ENCODE data around the gene PEX5. TPM values are rescaled to one million over a fixed set of nuclear protein-coding genes. Genes with fewer than 3 reads are reported as not detected.

The PEX5 gene
- total RNA-seq, 1 experiment from 2014 or later = 49.4 TPM

GRCh38 chr12:7151532-7151931 lies 38.0 kb upstream of the PEX5 start:
- POLR2A ChIA-PET = interaction anchor here (0.7 kb wide), 1 partner anchor 491 kb away, joined by 3 read pairs; no protein-coding TSS in a partner anchor
- Mint-ChIP-seq H3K9me3 (ENCODE audit: unreplicated experiment) (no peaks in the 10 kb centered on the region), H3K4me1 (ENCODE audit: insufficient read depth, unreplicated experiment) (no peaks in the 10 kb centered on the region), H3K4me3 (ENCODE audit: unreplicated experiment) (no peak overlapping the region), H3K27me3 (ENCODE audit: insufficient read depth, unreplicated experiment) (no peaks in the 10 kb centered on the region), H3K36me3 (ENCODE audit: insufficient read depth, unreplicated experiment) (peaks cover 60% of the 10 kb centered on the region), H3K27ac (ENCODE audit: low read depth, unreplicated experiment) (no peak overlapping the region)
- intact Hi-C loops (cut with micrococcal nuclease) = no loop called here
- no peak for TF ChIP-seq CTCF (IDR thresholded peaks at IDR 0.05; ENCODE audit: unreplicated experiment)
- DNase-seq (ENCODE audit: unreplicated experiment) = no peak
- CTCF ChIA-PET = interaction anchor here (1.4 to 9.9 kb wide), 2 partner anchors 9 to 11 kb away, joined by 5 to 106 read pairs; no protein-coding TSS in a partner anchor
- BruUV-seq (replicated peaks) = no TSS peak

GRCh38 chr12:7152818-7153217 lies 36.7 kb upstream of the PEX5 start:
- H3K9me3 Mint-ChIP-seq (ENCODE audit: unreplicated experiment) = no peaks in the 10 kb centered on the region
- H3K4me3 Mint-ChIP-seq (ENCODE audit: unreplicated experiment) = no peak overlapping the region
- ChIA-PET POLR2A (no interaction called here), CTCF (interaction anchor here (0.6 to 9.9 kb wide), 7 partner anchors 10 to 958 kb away, joined by 3 to 106 read pairs (median 4); no protein-coding TSS in a partner anchor)
- no peak for TF ChIP-seq CTCF (IDR thresholded peaks at IDR 0.05; ENCODE audit: unreplicated experiment)
- no peak overlapping the region for H3K27ac Mint-ChIP-seq (ENCODE audit: low read depth, unreplicated experiment)
- peaks cover 49% of the 10 kb centered on the region for H3K36me3 Mint-ChIP-seq (ENCODE audit: insufficient read depth, unreplicated experiment)
- H3K4me1 Mint-ChIP-seq (ENCODE audit: insufficient read depth, unreplicated experiment) = no peaks in the 10 kb centered on the region
- BruUV-seq (replicated peaks) = no TSS peak
- intact Hi-C loops (cut with micrococcal nuclease) = no loop called here
- no peaks in the 10 kb centered on the region for H3K27me3 Mint-ChIP-seq (ENCODE audit: insufficient read depth, unreplicated experiment)
- no peak for DNase-seq (ENCODE audit: unreplicated experiment)

GRCh38 chr12:7154042-7154441 lies 35.4 kb upstream of the PEX5 start:
- ChIA-PET CTCF (interaction anchor here (0.7 to 9.9 kb wide), 7 partner anchors 8 to 209 kb away, joined by 3 to 106 read pairs (median 11); partner anchors contain the start of gene PEX5), POLR2A (interaction anchor here (0.6 kb wide), 1 partner anchor 193 kb away, joined by 3 read pairs; no protein-coding TSS in a partner anchor)
- no peak for DNase-seq (ENCODE audit: unreplicated experiment)
- no peak for TF ChIP-seq CTCF (IDR thresholded peaks at IDR 0.05; ENCODE audit: unreplicated experiment)
- no TSS peak for BruUV-seq (replicated peaks)
- Mint-ChIP-seq H3K27ac (ENCODE audit: low read depth, unreplicated experiment) (no peak overlapping the region), H3K27me3 (ENCODE audit: insufficient read depth, unreplicated experiment) (no peaks in the 10 kb centered on the region), H3K9me3 (ENCODE audit: unreplicated experiment) (no peaks in the 10 kb centered on the region), H3K36me3 (ENCODE audit: insufficient read depth, unreplicated experiment) (peaks cover 42% of the 10 kb centered on the region), H3K4me1 (ENCODE audit: insufficient read depth, unreplicated experiment) (peaks cover 5% of the 10 kb centered on the region), H3K4me3 (ENCODE audit: unreplicated experiment) (no peak overlapping the region)
- intact Hi-C loops (cut with micrococcal nuclease) = no loop called here

- Mint-ChIP-seq H3K4me1 (ENCODE audit: insufficient read depth, unreplicated experiment) (peaks cover 11% of the 10 kb centered on the region), H3K27ac (ENCODE audit: low read depth, unreplicated experiment) (no peak overlapping the region), H3K27me3 (ENCODE audit: insufficient read depth, unreplicated experiment) (no peaks in the 10 kb centered on the region), H3K9me3 (ENCODE audit: unreplicated experiment) (no peaks in the 10 kb centered on the region), H3K4me3 (ENCODE audit: unreplicated experiment) (no peak overlapping the region), H3K36me3 (ENCODE audit: insufficient read depth, unreplicated experiment) (peaks cover 40% of the 10 kb centered on the region)
- POLR2A ChIA-PET = interaction anchor here (0.6 to 1.2 kb wide), 4 partner anchors 15 to 274 kb away, joined by 3 to 4 read pairs (median 4); no protein-coding TSS in a partner anchor
- CTCF ChIA-PET = interaction anchor here (0.6 to 9.9 kb wide), 9 partner anchors 9 to 210 kb away, joined by 3 to 106 read pairs (median 3); partner anchors contain the start of genes C1S and PEX5
- no TSS peak for BruUV-seq (replicated peaks)
- DNase-seq (ENCODE audit: unreplicated experiment) = no peak
- no peak for TF ChIP-seq CTCF (IDR thresholded peaks at IDR 0.05; ENCODE audit: unreplicated experiment)
- intact Hi-C loops (cut with micrococcal nuclease) = no loop called here
Observed at GRCh38 chr12:7154901-7155470, 34.5 kb upstream of the PEX5 start.

All from MCF 10A (cell line).